Suprapubic skin (tissue), 3 donors: ENCODE data around the gene TSPAN17.

Experiments used
- CTCF ChIP-seq, 2 donors: fragments of 200-600 bp in 1 of 2; fragments of 450-650 bp in 1 of 2; sonication (generic) in 1 of 2; IDR thresholded peaks; one replicate each; pipeline ENCODE4 v1.5.1; 2016 to 2019; ENCODE audit warnings: antibody characterized with exemption in 2 of 2, mild to moderate bottlenecking in 1 of 2, moderate library complexity in 1 of 2
- EP300 ChIP-seq: sonication (generic); formaldehyde crosslinking; IDR thresholded peaks from one replicate; pipeline ENCODE4 v1.6.1; 2017; ENCODE audit warnings: antibody characterized with exemption
- POLR2A ChIP-seq, 2 donors: fragments of 450-650 bp; IDR thresholded peaks; one replicate each; pipeline ENCODE4 v1.6.1; 2017; ENCODE audit warnings: antibody characterized with exemption in 2 of 2, mild to moderate bottlenecking in 2 of 2, moderate library complexity in 2 of 2

- TF ChIP-seq CTCF (IDR thresholded peaks at IDR 0.05): no peak
- TF ChIP-seq POLR2A (IDR thresholded peaks at IDR 0.05): no peak
- no peak for TF ChIP-seq EP300
These were observed 40.4 kb upstream of the TSPAN17 start for GRCh38 chr5:176606875-176607274.
